Common myeloid progenitor, CD34-positive (primary cell): ENCODE data around the gene SMKR1. TPM values are rescaled to one million over a fixed set of nuclear protein-coding genes. Genes with fewer than 3 reads are reported as not detected.

ENCODE experiments used
- CTCF ChIA-PET: fragments of 350-600 bp; sonication (Branson Sonifier 250); formaldehyde crosslinking; loops from one replicate; lab custom pipeline; 2021; ENCODE audit warnings: antibody characterized with exemption; lab: Charles Lee
- POLR2A ChIA-PET: fragments of 350-600 bp; sonication (Branson Sonifier 250); formaldehyde crosslinking; loops from one replicate; lab custom pipeline; 2021; ENCODE audit warnings: antibody characterized with exemption; lab: Charles Lee
- DNase-seq, 3 donors: peaks; one replicate each; pipeline versions ENCODE4 v3.0.0 to v3.0.0-alpha.2; 2013
- H3K27ac ChIP-seq, 2 experiments: 1 replicate in 1 of 2; 2 replicates in 1 of 2; pipeline ENCODE4 v1.7.0; 2013; ENCODE audit warnings: inconsistent platforms in 2 of 2, low read length in 2 of 2, mild to moderate bottlenecking in 2 of 2, low read depth in 1 of 2, moderate library complexity in 1 of 2; ENCODE audit not compliant: severe bottlenecking in 2 of 2, insufficient read depth in 1 of 2, poor library complexity in 1 of 2
- H3K27me3 ChIP-seq, 5 experiments: replicated peaks in 2 of 5; 1 replicate in 3 of 5; 2 replicates in 2 of 5; pipeline versions ENCODE4 v1.6.1 to v1.7.0; 2013; ENCODE audit warnings: low read length in 4 of 5, mild to moderate bottlenecking in 2 of 5, moderate library complexity in 2 of 5, inconsistent platforms in 1 of 5; ENCODE audit not compliant: insufficient read depth in 5 of 5, control insufficient read depth in 4 of 5
- H3K36me3 ChIP-seq, 4 experiments: 1 replicate in 2 of 4; 2 replicates in 2 of 4; pipeline versions ENCODE4 v1.6.1 to v1.7.0; 2013; ENCODE audit warnings: low read length in 3 of 4, control low read depth in 1 of 4, mild to moderate bottlenecking in 1 of 4; ENCODE audit not compliant: control insufficient read depth in 4 of 4, insufficient read depth in 4 of 4
- H3K4me1 ChIP-seq, 4 experiments: 1 replicate in 3 of 4; 2 replicates in 1 of 4; pipeline versions ENCODE4 v1.6.1 to v1.7.1; 2013; ENCODE audit warnings: low read length in 3 of 4, mild to moderate bottlenecking in 3 of 4, control low read depth in 1 of 4, inconsistent platforms in 1 of 4, moderate library complexity in 1 of 4; ENCODE audit not compliant: control insufficient read depth in 4 of 4, insufficient read depth in 4 of 4; ENCODE audit errors: control extremely low read depth in 1 of 4
- H3K4me3 ChIP-seq, 7 experiments: 1 replicate in 4 of 7; 2 replicates in 3 of 7; pipeline versions ENCODE4 v1.5.1 to v1.7.0; 2013; ENCODE audit warnings: mild to moderate bottlenecking in 7 of 7, low read length in 6 of 7, moderate library complexity in 6 of 7, inconsistent platforms in 2 of 7, low read depth in 2 of 7, control low read depth in 1 of 7; ENCODE audit not compliant: insufficient read depth in 4 of 7, control insufficient read depth in 1 of 7; ENCODE audit errors: extremely low read depth in 1 of 7
- H3K9me3 ChIP-seq, 5 experiments: 1 replicate in 4 of 5; 2 replicates in 1 of 5; pipeline versions ENCODE4 v1.6.1 to v1.7.1; 2013; ENCODE audit warnings: low read length in 4 of 5, mild to moderate bottlenecking in 2 of 5, inconsistent platforms in 1 of 5, low read depth in 1 of 5, moderate library complexity in 1 of 5; ENCODE audit not compliant: control insufficient read depth in 4 of 5, insufficient read depth in 2 of 5; ENCODE audit errors: control extremely low read depth in 1 of 5
- WGBS: methylation state at CpG from one replicate; pipeline ENCODE4 v1.1.5; 2013; ENCODE audit not compliant: insufficient coverage; 5-methylcytosine and 5-hydroxymethylcytosine counted together
- polyA plus RNA-seq: library from polyadenylated mRNA; unstranded; fragments of 120-200 nt; gene quantifications from one replicate; pipeline ENCODE4 v1.2.1, GENCODE V29; 2013

SMKR1 gene
- polyA plus RNA-seq: 3.4 TPM

DNA sequence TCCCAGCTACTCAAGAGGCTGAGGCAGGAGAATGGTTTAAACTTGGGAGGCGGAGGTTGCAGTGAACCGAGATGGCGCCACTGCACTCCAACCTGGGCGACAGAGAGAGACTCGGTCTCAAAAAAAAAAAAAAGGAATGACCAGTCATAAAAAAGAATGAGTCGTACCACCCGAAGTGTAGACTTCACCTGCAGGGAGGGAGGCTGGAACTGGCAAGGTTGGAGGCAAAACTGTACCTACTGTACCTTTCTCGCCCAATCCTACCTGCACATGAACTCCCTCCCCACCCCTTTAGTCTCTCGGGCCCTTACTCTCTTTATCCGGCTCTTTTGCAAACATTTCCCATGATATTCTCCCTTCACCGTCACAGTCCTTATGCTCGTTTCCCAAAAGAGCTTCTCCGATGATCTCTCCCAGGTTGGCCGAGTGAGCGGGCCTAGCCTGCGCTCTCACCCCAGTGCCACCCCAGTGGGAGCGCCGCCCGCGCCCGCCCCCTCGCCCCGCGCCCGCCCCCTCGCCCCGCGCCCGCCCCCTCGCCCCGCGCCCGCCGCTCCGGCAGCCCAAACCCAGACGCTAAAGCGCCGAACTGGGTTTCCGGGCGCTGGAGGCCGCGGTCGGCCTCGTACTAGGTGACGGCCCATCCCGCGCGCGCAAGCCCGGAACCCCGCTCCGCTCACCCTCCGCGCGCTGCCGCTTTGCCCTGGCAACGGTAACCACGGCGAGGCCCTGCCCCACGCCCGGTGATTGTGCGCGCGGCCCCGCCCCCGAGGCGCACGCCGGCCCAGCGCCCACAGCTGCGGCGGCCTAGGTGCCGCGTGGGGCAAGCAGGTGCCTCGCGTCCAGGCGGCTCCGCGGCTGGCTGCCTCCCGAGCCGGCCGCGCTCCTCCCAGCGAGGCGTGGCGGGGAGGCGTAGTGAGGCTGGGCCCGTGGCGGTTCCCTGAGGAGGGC, at the start of gene SMKR1:
Gene SMKR1, plus strand, starts transcription at position 772 of the 948 bp plus-strand sequence. CDS start 294 bp downstream, outside the sequence.
- 8% methylated on average over 47 of the region's 89 CpGs for WGBS
- no peak within 1 kb of the TSS for H3K27ac ChIP-seq

DNA sequence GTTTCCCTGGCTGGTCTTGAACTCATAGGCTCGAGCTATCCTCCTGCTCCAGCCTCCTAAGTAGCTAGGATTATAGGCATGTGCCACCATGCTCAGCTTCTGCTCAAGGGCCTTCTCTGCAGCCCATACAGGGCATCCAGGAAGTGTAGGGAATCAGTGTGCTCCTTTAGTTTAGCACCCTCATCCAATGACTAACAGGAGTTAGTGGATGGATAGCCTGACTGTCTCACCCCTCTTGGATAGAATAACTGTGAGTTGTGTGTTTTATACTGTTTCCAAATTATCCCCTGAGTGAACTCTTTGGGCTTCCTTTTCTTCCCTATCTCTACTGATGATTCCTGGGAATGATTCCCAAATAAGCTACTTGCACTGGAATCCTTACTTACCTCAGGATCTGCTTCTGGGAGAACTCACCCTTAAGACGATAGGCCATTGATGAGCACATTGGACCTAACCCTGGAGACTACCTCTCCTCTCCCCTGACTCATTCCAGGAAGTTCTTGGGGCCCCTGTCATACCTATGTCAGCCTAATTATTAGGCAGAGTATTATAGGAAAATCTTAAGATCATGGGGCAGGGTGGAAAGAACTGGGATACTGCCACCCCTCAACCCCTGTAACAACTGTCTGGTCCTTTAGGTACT, 49.6 kb upstream of the SMKR1 start:
- peaks cover 0 to 4% (median 0%) of the 10 kb centered on the region in 4 experiments for H3K36me3 ChIP-seq
- CTCF ChIA-PET: interaction anchor here (0.7 to 2.5 kb wide), 5 partner anchors 11 to 258 kb away, joined by 3 to 14 read pairs (median 3); no protein-coding TSS in a partner anchor
- H3K9me3 ChIP-seq: peaks cover 0 to 12% (median 3%) of the 10 kb centered on the region in 5 experiments
- 95% methylated on average over 2 of the region's 2 CpGs for WGBS
- no peaks in the 10 kb centered on the region for H3K4me1 ChIP-seq
- H3K27ac ChIP-seq: no peak overlapping the region
- no peak for DNase-seq
- POLR2A ChIA-PET: no interaction called here
- H3K27me3 ChIP-seq: no peaks in the 10 kb centered on the region
- no peak overlapping the region for H3K4me3 ChIP-seq

More for the DNA sequence above, at the start of gene SMKR1:
- ChIA-PET CTCF (interaction anchor here (1.0 to 1.4 kb wide), 2 partner anchors 31 to 105 kb away, joined by 3 to 4 read pairs; no protein-coding TSS in a partner anchor), POLR2A (interaction anchor here (0.9 kb wide), 1 partner anchor 108 kb away, joined by 3 read pairs; no protein-coding TSS in a partner anchor)
- H3K4me1 ChIP-seq: peaks cover 0 to 16% (median 11%) of the 10 kb centered on the region in 4 experiments
- no peaks in the 10 kb centered on the region for H3K9me3 ChIP-seq
- peak within 1 kb of the TSS; percentile 56 to 85 (median 68) for H3K4me3 ChIP-seq
- peak; percentile 86 to 95 (median 95) for DNase-seq
- no peaks in the 10 kb centered on the region for H3K36me3 ChIP-seq
- peaks cover 0 to 2% (median 0%) of the 10 kb centered on the region in 5 experiments for H3K27me3 ChIP-seq

DNA sequence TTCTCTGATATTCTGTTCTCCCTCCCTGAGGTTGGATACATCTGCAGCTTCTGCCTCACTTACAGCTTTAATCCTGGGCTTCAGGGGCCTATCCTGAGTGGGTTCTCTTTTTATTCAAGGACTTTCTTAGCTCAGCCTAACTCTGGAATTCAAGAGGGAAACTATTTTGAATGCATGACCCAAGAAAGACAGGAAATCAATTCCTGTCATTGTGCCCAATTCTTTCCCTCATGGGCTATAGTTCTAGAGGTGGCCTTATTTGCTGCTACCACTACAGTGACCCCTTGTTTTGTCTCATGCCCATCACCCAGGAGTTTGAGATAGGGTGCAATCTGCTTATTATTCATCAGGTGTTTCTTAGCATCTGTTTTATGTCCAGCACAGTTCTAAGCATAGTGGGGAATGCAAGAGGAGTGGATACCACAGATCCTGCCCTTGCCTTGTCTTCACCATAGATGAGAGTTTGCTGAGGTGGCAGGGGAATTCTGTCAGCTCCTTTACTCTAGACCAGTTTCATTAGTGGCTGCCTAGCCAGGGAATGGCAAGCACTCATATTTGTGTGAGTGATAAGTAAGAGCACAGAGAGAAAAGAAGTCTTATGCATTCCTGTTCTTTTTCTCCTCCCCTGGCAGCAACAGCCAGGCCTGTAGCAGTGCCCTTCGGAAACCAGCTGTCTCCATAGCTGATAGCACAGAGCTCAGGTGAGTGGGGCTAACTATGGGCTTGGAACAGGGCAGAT, 48.7 kb upstream of the SMKR1 start:
- no peak for DNase-seq
- H3K27me3 ChIP-seq: no peaks in the 10 kb centered on the region
- H3K4me1 ChIP-seq: no peaks in the 10 kb centered on the region
- no CpG with 5 or more reads among the region's 1 CpG for WGBS
- H3K4me3 ChIP-seq: no peak overlapping the region
- POLR2A ChIA-PET: no interaction called here
- H3K9me3 ChIP-seq: peaks cover 0 to 8% (median 3%) of the 10 kb centered on the region in 5 experiments
- H3K36me3 ChIP-seq: peaks cover 0 to 8% (median 0%) of the 10 kb centered on the region in 4 experiments
- CTCF ChIA-PET: interaction anchor here (0.8 to 1.5 kb wide), 2 partner anchors 77 to 235 kb away, joined by 3 to 4 read pairs; no protein-coding TSS in a partner anchor
- H3K27ac ChIP-seq: no peak overlapping the region

DNA sequence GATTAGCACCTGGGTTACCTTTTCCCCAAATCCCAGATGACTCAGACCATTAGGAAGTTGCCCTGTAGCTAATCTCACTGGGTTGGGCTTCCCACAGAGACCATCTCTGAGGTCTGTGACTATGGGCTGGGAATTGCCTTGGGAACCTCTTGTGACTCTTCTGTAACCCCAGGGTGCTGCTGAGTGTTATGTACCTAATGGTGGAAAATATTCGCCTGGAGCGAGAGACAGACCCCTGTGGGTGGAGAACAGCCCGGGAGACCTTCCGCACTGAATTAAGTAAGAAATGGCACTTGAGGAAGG, 48.1 kb upstream of the SMKR1 start:
- Histone ChIP-seq H3K9me3 (peaks cover 0 to 3% (median 0%) of the 10 kb centered on the region in 5 experiments), H3K4me1 (no peaks in the 10 kb centered on the region), H3K36me3 (peaks cover 0 to 8% (median 0%) of the 10 kb centered on the region in 4 experiments), H3K27ac (no peak overlapping the region), H3K4me3 (no peak overlapping the region), H3K27me3 (no peaks in the 10 kb centered on the region)
- ChIA-PET CTCF (no interaction called here), POLR2A (no interaction called here)
- 92% methylated on average over 4 of the region's 4 CpGs for WGBS
- no peak for DNase-seq

DNA sequence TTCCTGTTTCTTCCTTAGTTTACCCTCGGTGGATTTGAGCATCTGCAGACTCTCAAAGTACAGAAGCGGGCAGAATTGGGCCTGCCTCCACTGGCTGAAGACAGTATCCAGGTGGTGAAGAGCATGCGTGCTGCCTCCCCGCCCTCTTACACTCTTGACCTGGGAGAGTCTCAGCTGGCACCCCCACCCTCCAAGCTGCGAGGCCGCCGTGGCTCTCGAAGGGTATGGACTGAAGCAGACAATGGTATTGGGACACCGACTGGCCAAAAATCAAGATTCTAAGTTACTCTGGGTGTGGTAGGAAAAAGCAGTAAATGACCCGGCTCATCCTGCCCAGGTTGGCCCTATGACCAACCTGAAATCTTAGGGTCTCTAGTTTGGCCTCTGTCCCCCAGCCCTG, 45.9 kb upstream of the SMKR1 start:
- no peaks in the 10 kb centered on the region for H3K9me3 ChIP-seq
- no peaks in the 10 kb centered on the region for H3K4me1 ChIP-seq
- ChIA-PET CTCF (no interaction called here), POLR2A (no interaction called here)
- DNase-seq: no peak
- no peak overlapping the region for H3K27ac ChIP-seq
- WGBS: 94% methylated on average over 4 of the region's 10 CpGs
- H3K27me3 ChIP-seq: no peaks in the 10 kb centered on the region
- peaks cover 0 to 10% (median 0%) of the 10 kb centered on the region in 4 experiments for H3K36me3 ChIP-seq
- H3K4me3 ChIP-seq: no peak overlapping the region

DNA sequence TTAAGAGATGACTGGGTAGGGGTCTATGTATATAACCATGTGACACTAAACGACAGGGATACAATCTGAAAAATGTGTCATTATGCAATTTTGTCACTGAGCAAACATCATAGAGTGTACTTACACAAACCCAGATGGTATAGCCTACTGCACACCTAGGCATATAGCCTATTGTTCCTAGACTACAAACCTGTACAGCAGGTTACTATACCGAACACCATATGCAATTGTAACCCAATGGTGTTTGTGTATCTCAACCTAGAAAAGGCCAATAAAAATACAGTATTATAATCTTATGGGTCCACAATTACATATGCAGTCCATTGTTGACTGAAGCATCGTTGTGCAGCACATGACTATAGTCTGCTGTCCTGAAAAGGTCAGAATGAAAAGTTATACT, 45.2 kb upstream of the SMKR1 start:
- Histone ChIP-seq H3K9me3 (no peaks in the 10 kb centered on the region), H3K36me3 (peaks cover 0 to 10% (median 0%) of the 10 kb centered on the region in 4 experiments), H3K27me3 (no peaks in the 10 kb centered on the region), H3K27ac (no peak overlapping the region), H3K4me1 (no peaks in the 10 kb centered on the region), H3K4me3 (no peak overlapping the region)
- DNase-seq: no peak
- 92% methylated on average over 1 of the region's 3 CpGs for WGBS
- CTCF ChIA-PET: no interaction called here
- POLR2A ChIA-PET: no interaction called here
